ENCODE data around the gene CEND1.
"Not testable (repeated sequence)": the region's sequence is repeated elsewhere in the genome, so short reads cannot be mapped to it uniquely, and the experiment has no call there.

CEND1 gene

DNA sequence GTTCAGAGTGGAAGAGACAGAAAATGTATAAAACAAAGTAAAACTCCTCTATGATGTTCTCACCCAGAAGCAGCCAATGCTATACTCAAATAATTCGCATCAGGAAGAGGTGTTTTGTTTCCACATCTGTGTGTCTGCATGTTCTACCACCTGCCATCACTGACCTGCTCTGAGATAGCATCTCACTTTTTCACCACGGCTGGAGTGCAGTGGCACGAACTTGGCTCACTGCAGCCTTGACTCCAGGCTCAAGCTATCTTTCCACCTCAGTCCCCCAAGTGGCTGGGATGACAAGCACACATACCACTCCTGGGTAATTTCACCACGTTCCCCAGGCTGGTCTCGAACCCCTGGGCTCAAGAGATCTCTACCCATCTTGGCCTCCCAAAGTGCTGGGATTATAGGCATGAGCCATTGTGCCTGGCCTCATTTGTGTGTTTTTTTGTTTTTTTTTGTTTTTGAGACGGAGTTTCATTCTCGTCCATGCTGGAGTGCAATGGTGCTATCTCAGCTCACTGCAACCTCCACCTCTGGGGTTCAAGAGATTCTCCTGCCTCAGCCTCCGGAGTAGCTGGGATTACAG lies 28.3 kb downstream of the CEND1 start:
- Histone ChIP-seq H2AFZ (ENCODE audit: low read depth, low read length) (no peak overlapping the region), H3K36me3 (ENCODE audit: insufficient read depth, low read length) (peaks cover 75% of the 10 kb centered on the region), H3K4me3 (ENCODE audit: low read length) (no peak overlapping the region), H3K27me3 (ENCODE audit: insufficient read depth, low read length) (no peaks in the 10 kb centered on the region), H3K9me3 (ENCODE audit: low read length) (no peaks in the 10 kb centered on the region), H3K4me1 (ENCODE audit: insufficient read depth, low read length) (no peaks in the 10 kb centered on the region)

DNA sequence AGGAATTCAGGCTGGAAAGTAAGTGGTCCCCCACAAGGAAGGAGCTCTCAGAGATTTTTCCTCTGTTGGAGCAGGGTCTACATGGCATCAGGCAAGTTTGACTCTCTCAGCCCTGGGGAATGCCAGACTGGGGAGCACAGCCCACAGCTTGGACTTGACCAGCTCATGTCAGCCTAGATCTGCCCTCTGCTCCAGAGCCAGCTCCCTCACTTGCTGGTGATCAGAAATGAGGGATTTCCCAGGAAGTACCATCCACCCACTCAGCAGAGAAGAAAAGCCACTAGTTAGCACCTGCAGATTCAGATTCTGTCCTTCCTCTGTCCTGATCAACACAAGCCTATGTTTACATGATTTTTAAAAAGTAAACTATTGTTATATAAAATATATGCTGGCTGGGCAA lies 29.7 kb downstream of the CEND1 start:
- no peaks in the 10 kb centered on the region for H3K4me1 ChIP-seq (ENCODE audit: insufficient read depth, low read length)
- H3K36me3 ChIP-seq (ENCODE audit: insufficient read depth, low read length), result peaks cover 77% of the 10 kb centered on the region
- no peak overlapping the region for H3K4me3 ChIP-seq (ENCODE audit: low read length)
- H3K27me3 ChIP-seq (ENCODE audit: insufficient read depth, low read length), result no peaks in the 10 kb centered on the region
- H2AFZ ChIP-seq (ENCODE audit: low read depth, low read length), result no peak overlapping the region
- H3K9me3 ChIP-seq (ENCODE audit: low read length), result no peaks in the 10 kb centered on the region

DNA sequence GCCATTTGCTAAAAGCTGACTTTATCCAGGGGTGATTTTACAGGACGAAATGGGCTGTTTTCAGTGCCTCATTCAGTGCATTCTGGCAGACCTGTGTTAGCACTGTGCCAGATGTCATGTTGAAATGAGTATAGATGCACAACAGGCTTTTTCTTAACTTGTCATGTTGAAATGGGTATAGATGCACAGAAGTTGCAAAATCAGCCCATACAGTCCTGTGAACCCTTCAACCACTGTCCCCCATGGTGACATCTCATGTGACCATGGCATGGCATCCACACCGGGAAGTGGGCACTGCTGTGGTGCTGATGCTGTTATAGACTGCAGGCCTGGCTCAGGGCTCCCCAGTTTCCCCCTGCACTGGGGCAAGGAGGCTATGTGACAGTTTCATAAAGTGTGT lies 40.2 kb downstream of the CEND1 start:
- Histone ChIP-seq H3K9me3 (ENCODE audit: low read length) (no peaks in the 10 kb centered on the region), H3K4me3 (ENCODE audit: low read length) (no peak overlapping the region), H3K36me3 (ENCODE audit: insufficient read depth, low read length) (peaks cover 8% of the 10 kb centered on the region), H3K27me3 (ENCODE audit: insufficient read depth, low read length) (no peaks in the 10 kb centered on the region), H2AFZ (ENCODE audit: low read depth, low read length) (no peak overlapping the region), H3K4me1 (ENCODE audit: insufficient read depth, low read length) (peaks cover 11% of the 10 kb centered on the region)

- Histone ChIP-seq H3K4me1 (ENCODE audit: insufficient read depth, low read length) (peaks cover 11% of the 10 kb centered on the region), H2AFZ (ENCODE audit: low read depth, low read length) (peak overlapping the region; percentile 92), H3K36me3 (ENCODE audit: insufficient read depth, low read length) (peaks cover 8% of the 10 kb centered on the region), H3K27me3 (ENCODE audit: insufficient read depth, low read length) (no peaks in the 10 kb centered on the region), H3K4me3 (ENCODE audit: low read length) (peak overlapping the region; percentile 95), H3K9me3 (ENCODE audit: low read length) (no peaks in the 10 kb centered on the region)
These were observed 41.9 kb downstream of the CEND1 start for GRCh38 chr11:748007-748359.

DNA sequence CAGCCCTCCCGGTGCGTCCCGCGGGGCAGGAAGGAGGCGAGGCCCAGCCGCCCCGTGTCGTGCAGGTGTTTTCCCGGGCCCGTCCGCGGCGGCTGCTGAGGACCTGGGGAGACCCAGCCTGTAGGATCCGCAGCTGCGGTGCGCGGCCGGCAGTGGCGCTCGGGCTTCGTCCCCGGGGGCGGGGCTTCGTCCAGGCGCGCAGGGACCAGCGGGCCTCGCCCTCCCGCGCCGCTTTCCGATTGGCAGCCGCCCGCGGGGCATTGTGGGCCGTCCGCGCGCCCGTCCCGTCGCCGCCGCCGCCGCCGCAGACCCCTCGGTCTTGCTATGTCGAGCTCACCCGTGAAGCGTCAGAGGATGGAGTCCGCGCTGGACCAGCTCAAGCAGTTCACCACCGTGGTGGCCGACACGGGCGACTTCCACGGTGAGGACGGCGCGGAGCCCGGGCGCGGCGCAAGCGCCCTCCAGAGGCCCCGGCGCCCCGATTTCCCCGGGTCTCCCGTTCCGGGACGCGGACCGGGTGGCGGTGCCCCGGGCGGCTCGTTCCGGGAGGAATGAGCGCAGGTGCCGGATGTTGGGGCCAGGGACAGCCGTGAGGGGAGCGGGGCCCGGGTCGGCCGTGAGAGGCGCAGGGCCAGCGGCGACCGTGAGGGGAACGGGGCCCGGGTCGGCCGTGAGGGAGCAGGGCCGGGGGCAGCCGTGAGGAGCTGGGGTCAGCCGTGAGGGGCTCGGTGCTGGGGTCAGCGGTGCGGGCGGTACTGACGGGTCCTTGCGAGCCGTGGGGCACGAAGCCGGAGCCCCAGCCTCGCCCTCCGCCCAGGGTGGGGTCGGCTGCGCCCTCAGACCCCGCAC lies 42.5 kb downstream of the CEND1 start, which contains the start of gene TALDO1:
Gene TALDO1 (plus strand): TSS at position 307 of the 849 bp plus-strand sequence. CDS start 18 bp downstream, at position 325.
- H3K9me3 ChIP-seq (ENCODE audit: low read length), result no peaks in the 10 kb centered on the region
- H3K36me3 ChIP-seq (ENCODE audit: insufficient read depth, low read length), result peaks cover 2% of the 10 kb centered on the region
- H2AFZ ChIP-seq (ENCODE audit: low read depth, low read length), result peak within 1 kb of the TSS; percentile 92
- H3K4me3 ChIP-seq (ENCODE audit: low read length), result peak within 1 kb of the TSS; percentile 95
- peaks cover 11% of the 10 kb centered on the region for H3K4me1 ChIP-seq (ENCODE audit: insufficient read depth, low read length)
- H3K27me3 ChIP-seq (ENCODE audit: insufficient read depth, low read length), result no peaks in the 10 kb centered on the region

GRCh38 chr11:746289-747157 lies 43.4 kb downstream of the CEND1 start:
- Histone ChIP-seq H3K4me1 (ENCODE audit: insufficient read depth, low read length) (peaks cover 11% of the 10 kb centered on the region), H3K9me3 (ENCODE audit: low read length) (no peaks in the 10 kb centered on the region), H3K4me3 (ENCODE audit: low read length) (peak overlapping the region; percentile 95), H3K27me3 (ENCODE audit: insufficient read depth, low read length) (no peaks in the 10 kb centered on the region), H2AFZ (ENCODE audit: low read depth, low read length) (peak overlapping the region; percentile 92), H3K36me3 (ENCODE audit: insufficient read depth, low read length) (no peaks in the 10 kb centered on the region)

- Histone ChIP-seq H3K9me3 (ENCODE audit: low read length) (no peaks in the 10 kb centered on the region), H3K4me3 (ENCODE audit: low read length) (no peak overlapping the region), H3K36me3 (ENCODE audit: insufficient read depth, low read length) (no peaks in the 10 kb centered on the region), H2AFZ (ENCODE audit: low read depth, low read length) (no peak overlapping the region), H3K4me1 (ENCODE audit: insufficient read depth, low read length) (peaks cover 15% of the 10 kb centered on the region), H3K27me3 (ENCODE audit: insufficient read depth, low read length) (no peaks in the 10 kb centered on the region)
These were observed 44.5 kb downstream of the CEND1 start for GRCh38 chr11:745428-745827.

GRCh38 chr11:742571-743201 lies 47.2 kb downstream of the CEND1 start:
- H3K27me3 ChIP-seq (ENCODE audit: insufficient read depth, low read length), result no peaks in the 10 kb centered on the region
- no peak overlapping the region for H2AFZ ChIP-seq (ENCODE audit: low read depth, low read length)
- peaks cover 13% of the 10 kb centered on the region for H3K4me1 ChIP-seq (ENCODE audit: insufficient read depth, low read length)
- no peak overlapping the region for H3K4me3 ChIP-seq (ENCODE audit: low read length)
- no peaks in the 10 kb centered on the region for H3K36me3 ChIP-seq (ENCODE audit: insufficient read depth, low read length)
- no peaks in the 10 kb centered on the region for H3K9me3 ChIP-seq (ENCODE audit: low read length)

DNA sequence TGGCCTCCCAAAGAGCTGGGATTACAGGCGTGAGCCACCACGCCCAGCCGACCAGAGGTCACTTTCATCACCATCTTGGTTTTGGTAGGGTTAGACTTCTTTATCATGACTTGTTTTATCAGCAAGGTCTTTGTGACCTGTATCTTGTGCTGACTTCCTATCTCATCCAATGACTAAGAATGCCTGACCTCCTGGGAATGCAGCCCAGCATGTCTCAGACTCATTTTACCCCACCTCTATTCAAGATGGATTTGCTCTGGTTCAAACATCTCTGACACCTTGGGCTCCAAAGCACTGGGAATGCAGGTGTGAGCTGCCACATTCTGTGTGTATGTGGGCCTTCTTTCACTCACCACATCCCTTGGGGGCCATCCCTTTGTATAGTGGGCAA lies 47.7 kb downstream of the CEND1 start:
- Histone ChIP-seq H3K4me3 (ENCODE audit: low read length) (no peak overlapping the region), H3K36me3 (ENCODE audit: insufficient read depth, low read length) (no peaks in the 10 kb centered on the region), H3K4me1 (ENCODE audit: insufficient read depth, low read length) (peaks cover 19% of the 10 kb centered on the region), H2AFZ (ENCODE audit: low read depth, low read length) (no peak overlapping the region), H3K27me3 (ENCODE audit: insufficient read depth, low read length) (no peaks in the 10 kb centered on the region), H3K9me3 (ENCODE audit: low read length) (no peaks in the 10 kb centered on the region)

- not testable (repeated sequence) for H3K9me3 ChIP-seq (ENCODE audit: low read length); H3K36me3 ChIP-seq (ENCODE audit: insufficient read depth, low read length)
These were observed 52.0 kb downstream of the CEND1 start for GRCh38 chr11:737899-738298.

GRCh38 chr11:737366-737765 lies 52.5 kb downstream of the CEND1 start:
- Histone ChIP-seq H3K4me3 (ENCODE audit: low read length) (peak overlapping the region; percentile 6), H3K4me1 (ENCODE audit: insufficient read depth, low read length) (peaks cover 21% of the 10 kb centered on the region), H3K36me3 (ENCODE audit: insufficient read depth, low read length) (no peaks in the 10 kb centered on the region), H3K27me3 (ENCODE audit: insufficient read depth, low read length) (no peaks in the 10 kb centered on the region), H3K9me3 (ENCODE audit: low read length) (no peaks in the 10 kb centered on the region), H2AFZ (ENCODE audit: low read depth, low read length) (no peak overlapping the region)

More at GRCh38 chr11:737899-738298, 52.0 kb downstream of the CEND1 start:
- not testable (repeated sequence) for H3K27me3 ChIP-seq (ENCODE audit: insufficient read depth, low read length); H2AFZ ChIP-seq (ENCODE audit: low read depth, low read length)
- peaks cover 21% of the 10 kb centered on the region for H3K4me1 ChIP-seq (ENCODE audit: insufficient read depth, low read length)
- peak overlapping the region; percentile 6 for H3K4me3 ChIP-seq (ENCODE audit: low read length)

All from neuron (in vitro differentiated cells).